H1 (cell line): ENCODE measurements around the gene ZRANB3. TPM values are rescaled to one million over a fixed set of nuclear protein-coding genes. Genes with fewer than 3 reads are reported as not detected.

Experiments used
- CTCF ChIP-seq, 3 experiments: IDR thresholded peaks; 1 replicate in 2 of 3; 2 replicates in 1 of 3; pipeline versions ENCODE4 v1.5.1 to v1.6.1; 2011; ENCODE audit warnings: low read length in 3 of 3, mild to moderate bottlenecking in 3 of 3, inconsistent platforms in 2 of 3, low read depth in 1 of 3, moderate library complexity in 1 of 3; ENCODE audit not compliant: insufficient read depth in 1 of 3; ENCODE audit errors: control extremely low read depth in 1 of 3
- HDAC6 ChIP-seq: IDR thresholded peaks from one replicate; pipeline ENCODE4 v1.7.1; 2012; ENCODE audit warnings: low read depth, mild to moderate bottlenecking, inconsistent platforms, low read length, moderate library complexity
- polyA plus RNA-seq, 7 experiments: library from polyadenylated mRNA; depleted of rRNA in 3 of 7; stranded (reverse) in 5 of 7; unstranded in 2 of 7; fragments of >200 nt in 5 of 7; fragments of 200-250 nt in 2 of 7; gene quantifications; 1 replicate in 5 of 7; 2 replicates in 1 of 7; 4 replicates in 1 of 7; pipeline versions ENCODE4 v1.2.1 to v1.2.3, GENCODE V29; 2011 to 2013; ENCODE audit warnings: missing spikeins in 2 of 7, mixed read lengths in 2 of 7
- total RNA-seq: library from RNA; stranded (reverse); fragmentation: NEBNext Ultra II Directional; extraction: Animal tissue kit (Norgen Biotek cat#: 25700); gene quantifications from 2 replicates; pipeline ENCODE4 v1.2.1, GENCODE V29; 2021

The ZRANB3 gene
- total and polyA plus RNA-seq, 2 of the 8 experiments (the other 6 are each of a cell fraction or from before 2014, with no cell fraction given): 4.5 to 19.3 TPM

- TF ChIP-seq CTCF (IDR thresholded peaks at IDR 0.05; ENCODE audit: control extremely low read depth in 1 of 3, insufficient read depth in 1 of 3, low read depth in 1 of 3, low read length in 3 of 3): no peak
- TF ChIP-seq HDAC6: no peak
- TF ChIP-seq, all 59 proteins: peak for 0
Measured at GRCh38 chr2:135248611-135249010, 282.4 kb downstream of the ZRANB3 start (continued).
